Measurements from ENCODE around the gene TOR1A. TPM values are rescaled to one million over a fixed set of nuclear protein-coding genes. Genes with fewer than 3 reads are reported as not detected.

Gene TOR1A
- total RNA-seq, 1 experiment from 2014 or later: 24.4 TPM

DNA sequence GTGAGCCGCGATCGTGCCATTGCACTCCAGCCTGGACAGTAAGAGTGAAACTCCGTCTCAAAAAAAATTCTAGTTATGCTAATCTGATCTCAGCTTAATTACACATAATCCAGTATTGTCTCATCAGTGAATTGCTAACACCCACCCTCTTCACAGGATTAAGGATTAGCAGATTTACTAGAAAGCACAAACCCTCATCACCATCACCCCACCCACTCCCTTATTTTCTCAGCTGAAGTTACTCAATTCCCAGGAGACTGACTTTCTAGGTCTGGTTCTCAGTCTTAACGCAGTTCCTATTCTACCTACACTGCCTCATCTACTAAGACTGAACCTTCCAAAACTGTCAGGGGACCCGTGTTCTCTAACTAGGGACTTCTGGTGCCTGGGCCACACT lies 12.0 kb downstream of the TOR1A start:
- intact Hi-C loops (cut with micrococcal nuclease): no loop called here
- Histone ChIP-seq H4K20me1 (ENCODE audit: insufficient read depth) (0 out of 2 replicates have a peak, but pooled peaks cover 3% of the 10 kb centered on the region), H3K4me3 (replicated peaks in 1 of 2; ENCODE audit: low read depth in 1 of 2, low read length in 2 of 2) (no peak overlapping the region), H3K9me3 (ENCODE audit: control insufficient read depth in 1 of 2, insufficient read depth in 1 of 2, low read depth in 1 of 2, low read length in 2 of 2) (no peaks in the 10 kb centered on the region), H3K4me1 (ENCODE audit: control insufficient read depth in 1 of 2, insufficient read depth in 2 of 2, low read length in 2 of 2) (no peaks in the 10 kb centered on the region), H3K36me3 (ENCODE audit: control insufficient read depth in 1 of 2, insufficient read depth in 2 of 2, low read length in 2 of 2) (peaks cover 12 to 13% of the 10 kb centered on the region in 2 experiments; a peak in 3 of 4 replicates), H3K27ac (ENCODE audit: low read depth, low read length) (no peak overlapping the region), H3K4me2 (ENCODE audit: low read length) (no peak overlapping the region), H3K9me2 (ENCODE audit: insufficient read depth) (no peaks in the 10 kb centered on the region), H3K27me3 (ENCODE audit: insufficient read depth, low read length) (no peaks in the 10 kb centered on the region), H2AFZ (ENCODE audit: low read depth, low read length, poor library complexity, severe bottlenecking) (no peak overlapping the region), H3K79me2 (ENCODE audit: insufficient read depth, low read length) (no peaks in the 10 kb centered on the region; the same call in 1 of the 2 replicates), H3K9ac (ENCODE audit: low read length) (no peak overlapping the region)
- ChIA-PET RAD21 (ENCODE audit: low non-redundant PET in 1 of 2, low total read pairs in 2 of 2, uncharacterized antibody in 2 of 2, unreplicated experiment in 2 of 2) (no interaction called here), CTCF (no interaction called here), POLR2A (no interaction called here)
- DNase-seq (ENCODE audit: low read depth, low spot score) (no peak), ATAC-seq (no peak)
- TF ChIP-seq EZH2 (IDR thresholded peaks at IDR 0.05) (no peak), ZFX (IDR thresholded peaks at IDR 0.05) (no peak), ELF1 (IDR thresholded peaks at IDR 0.05; ENCODE audit: borderline replicate concordance, low read depth) (no peak), SIN3A (IDR thresholded peaks at IDR 0.05; ENCODE audit: low read depth) (no peak), TCF7L2 (IDR thresholded peaks at IDR 0.05; ENCODE audit: borderline replicate concordance, extremely low read depth, insufficient read depth, insufficient read length) (no peak), CBX3 (IDR thresholded peaks at IDR 0.05; ENCODE audit: low read depth) (no peak), SRF (IDR thresholded peaks at IDR 0.05; ENCODE audit: low read depth) (no peak), POLR2A (IDR thresholded peaks at IDR 0.05; ENCODE audit: borderline replicate concordance, extremely low read depth, insufficient read depth, insufficient read length) (no peak), RAD21 (IDR thresholded peaks at IDR 0.05; ENCODE audit: low read depth) (no peak), JUND (IDR thresholded peaks at IDR 0.05) (no peak)
- TF ChIP-seq, protein P1, sequence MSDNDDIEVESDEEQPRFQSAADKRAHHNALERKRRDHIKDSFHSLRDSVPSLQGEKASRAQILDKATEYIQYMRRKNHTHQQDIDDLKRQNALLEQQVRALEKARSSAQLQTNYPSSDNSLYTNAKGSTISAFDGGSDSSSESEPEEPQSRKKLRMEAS (IDR thresholded peaks at IDR 0.05): no peak
- TF ChIP-seq, protein P2, sequence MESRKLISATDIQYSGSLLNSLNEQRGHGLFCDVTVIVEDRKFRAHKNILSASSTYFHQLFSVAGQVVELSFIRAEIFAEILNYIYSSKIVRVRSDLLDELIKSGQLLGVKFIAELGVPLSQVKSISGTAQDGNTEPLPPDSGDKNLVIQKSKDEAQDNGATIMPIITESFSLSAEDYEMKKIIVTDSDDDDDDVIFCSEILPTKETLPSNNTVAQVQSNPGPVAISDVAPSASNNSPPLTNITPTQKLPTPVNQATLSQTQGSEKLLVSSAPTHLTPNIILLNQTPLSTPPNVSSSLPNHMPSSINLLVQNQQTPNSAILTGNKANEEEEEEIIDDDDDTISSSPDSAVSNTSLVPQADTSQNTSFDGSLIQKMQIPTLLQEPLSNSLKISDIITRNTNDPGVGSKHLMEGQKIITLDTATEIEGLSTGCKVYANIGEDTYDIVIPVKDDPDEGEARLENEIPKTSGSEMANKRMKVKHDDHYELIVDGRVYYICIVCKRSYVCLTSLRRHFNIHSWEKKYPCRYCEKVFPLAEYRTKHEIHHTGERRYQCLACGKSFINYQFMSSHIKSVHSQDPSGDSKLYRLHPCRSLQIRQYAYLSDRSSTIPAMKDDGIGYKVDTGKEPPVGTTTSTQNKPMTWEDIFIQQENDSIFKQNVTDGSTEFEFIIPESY (IDR thresholded peaks at IDR 0.05; ENCODE audit: extremely low read depth, insufficient replicate concordance, low read length): no peak
- TF ChIP-seq, protein P3, sequence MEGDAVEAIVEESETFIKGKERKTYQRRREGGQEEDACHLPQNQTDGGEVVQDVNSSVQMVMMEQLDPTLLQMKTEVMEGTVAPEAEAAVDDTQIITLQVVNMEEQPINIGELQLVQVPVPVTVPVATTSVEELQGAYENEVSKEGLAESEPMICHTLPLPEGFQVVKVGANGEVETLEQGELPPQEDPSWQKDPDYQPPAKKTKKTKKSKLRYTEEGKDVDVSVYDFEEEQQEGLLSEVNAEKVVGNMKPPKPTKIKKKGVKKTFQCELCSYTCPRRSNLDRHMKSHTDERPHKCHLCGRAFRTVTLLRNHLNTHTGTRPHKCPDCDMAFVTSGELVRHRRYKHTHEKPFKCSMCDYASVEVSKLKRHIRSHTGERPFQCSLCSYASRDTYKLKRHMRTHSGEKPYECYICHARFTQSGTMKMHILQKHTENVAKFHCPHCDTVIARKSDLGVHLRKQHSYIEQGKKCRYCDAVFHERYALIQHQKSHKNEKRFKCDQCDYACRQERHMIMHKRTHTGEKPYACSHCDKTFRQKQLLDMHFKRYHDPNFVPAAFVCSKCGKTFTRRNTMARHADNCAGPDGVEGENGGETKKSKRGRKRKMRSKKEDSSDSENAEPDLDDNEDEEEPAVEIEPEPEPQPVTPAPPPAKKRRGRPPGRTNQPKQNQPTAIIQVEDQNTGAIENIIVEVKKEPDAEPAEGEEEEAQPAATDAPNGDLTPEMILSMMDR (IDR thresholded peaks at IDR 0.05 in 2 of 3, conservative IDR thresholded peaks at IDR 0.05 in 1 of 3; ENCODE audit: borderline replicate concordance in 1 of 3, insufficient read depth in 1 of 3, low read depth in 2 of 3, low read length in 2 of 3): no peak
- TF ChIP-seq, protein P4, sequence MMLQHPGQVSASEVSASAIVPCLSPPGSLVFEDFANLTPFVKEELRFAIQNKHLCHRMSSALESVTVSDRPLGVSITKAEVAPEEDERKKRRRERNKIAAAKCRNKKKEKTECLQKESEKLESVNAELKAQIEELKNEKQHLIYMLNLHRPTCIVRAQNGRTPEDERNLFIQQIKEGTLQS (IDR thresholded peaks at IDR 0.05): no peak
- BruUV-seq (replicated peaks): no TSS peak
